Liver (tissue), 9 donors: ENCODE measurements around the gene MANEA. TPM values are rescaled to one million over a fixed set of nuclear protein-coding genes. Genes with fewer than 3 reads are reported as not detected.

Source experiments
- DNase-seq: peaks from one replicate; pipeline ENCODE4 v3.0.0-alpha.2; 2017; ENCODE audit warnings: low spot score
- H3K27ac ChIP-seq, 2 donors: one replicate each; pipeline ENCODE4 v1.7.0; 2013; ENCODE audit warnings: inconsistent platforms in 2 of 2, low read length in 2 of 2, control low read depth in 1 of 2, low read depth in 1 of 2, mild to moderate bottlenecking in 1 of 2
- H3K27me3 ChIP-seq, 4 donors: one replicate each; pipeline versions ENCODE4 v1.6.1 to v1.7.0; 2013; ENCODE audit warnings: low read length in 3 of 4, inconsistent platforms in 1 of 4, mild to moderate bottlenecking in 1 of 4, moderate library complexity in 1 of 4; ENCODE audit not compliant: control insufficient read depth in 4 of 4, insufficient read depth in 4 of 4
- H3K36me3 ChIP-seq, 4 donors: one replicate each; pipeline versions ENCODE4 v1.6.1 to v1.7.0; 2013; ENCODE audit warnings: low read length in 3 of 4, mild to moderate bottlenecking in 3 of 4, low read depth in 1 of 4, moderate library complexity in 1 of 4; ENCODE audit not compliant: control insufficient read depth in 4 of 4, insufficient read depth in 3 of 4
- H3K4me1 ChIP-seq, 4 donors: one replicate each; pipeline versions ENCODE4 v1.6.1 to v1.7.0; 2013; ENCODE audit warnings: low read length in 3 of 4, mild to moderate bottlenecking in 3 of 4, moderate library complexity in 1 of 4; ENCODE audit not compliant: control insufficient read depth in 4 of 4, insufficient read depth in 4 of 4
- H3K4me3 ChIP-seq, 3 donors: one replicate each; pipeline versions ENCODE4 v1.6.1 to v1.7.0; 2013; ENCODE audit warnings: low read length in 3 of 3, control low read depth in 1 of 3, low read depth in 1 of 3, mild to moderate bottlenecking in 1 of 3
- H3K9ac ChIP-seq, 2 donors: one replicate each; pipeline ENCODE4 v1.7.0; 2013; ENCODE audit warnings: low read length in 2 of 2, mild to moderate bottlenecking in 2 of 2, moderate library complexity in 2 of 2, control low read depth in 1 of 2, low read depth in 1 of 2
- H3K9me3 ChIP-seq, 4 donors: one replicate each; pipeline versions ENCODE4 v1.6.1 to v1.7.0; 2013; ENCODE audit warnings: low read length in 3 of 4; ENCODE audit not compliant: control insufficient read depth in 4 of 4
- EGR1 ChIP-seq, 2 donors: IDR thresholded peaks; 2 replicates each; pipeline ENCODE4 v1.6.1; 2016 to 2018; ENCODE audit warnings: antibody characterized with exemption in 2 of 2, low read depth in 2 of 2
- FOXA1 ChIP-seq: IDR thresholded peaks from 2 replicates; pipeline ENCODE4 v1.6.1; 2016; ENCODE audit warnings: antibody characterized with exemption
- FOXA2 ChIP-seq: IDR thresholded peaks from 2 replicates; pipeline ENCODE4 v1.6.1; 2016; ENCODE audit warnings: antibody characterized with exemption
- GABPA ChIP-seq, 2 donors: IDR thresholded peaks in 1 of 2; conservative IDR thresholded peaks in 1 of 2; 2 replicates each; pipeline ENCODE4 v1.6.1; 2016; ENCODE audit warnings: antibody characterized with exemption in 2 of 2, mild to moderate bottlenecking in 1 of 2, moderate library complexity in 1 of 2
- HNF4A ChIP-seq, 2 donors: conservative IDR thresholded peaks; 2 replicates each; pipeline ENCODE4 v1.6.1; 2016; ENCODE audit warnings: antibody characterized with exemption in 2 of 2, mild to moderate bottlenecking in 2 of 2
- HNF4G ChIP-seq: IDR thresholded peaks from 2 replicates; pipeline ENCODE4 v1.6.1; 2016; ENCODE audit warnings: antibody characterized with exemption
- JUND ChIP-seq, 2 donors: IDR thresholded peaks; 2 replicates each; pipeline ENCODE4 v1.6.1; 2016; ENCODE audit warnings: antibody characterized with exemption in 2 of 2
- NR2F2 ChIP-seq: IDR thresholded peaks from 2 replicates; pipeline ENCODE4 v1.6.1; 2016; ENCODE audit warnings: antibody characterized with exemption
- RAD21 ChIP-seq, 2 donors: IDR thresholded peaks; 2 replicates each; pipeline ENCODE4 v1.6.1; 2016; ENCODE audit warnings: antibody characterized with exemption in 2 of 2, mild to moderate bottlenecking in 2 of 2
- SP1 ChIP-seq: IDR thresholded peaks from 2 replicates; pipeline ENCODE4 v1.6.1; 2018; ENCODE audit warnings: antibody characterized with exemption, mild to moderate bottlenecking
- TAF1 ChIP-seq: conservative IDR thresholded peaks from 2 replicates; pipeline ENCODE4 v1.6.1; 2016; ENCODE audit warnings: antibody characterized with exemption, mild to moderate bottlenecking
- YY1 ChIP-seq: IDR thresholded peaks from 2 replicates; pipeline ENCODE4 v1.6.1; 2016; ENCODE audit warnings: antibody characterized with exemption, mild to moderate bottlenecking
- WGBS: extraction: QIAGEN DNeasy Blood & Tissue Kit; methylation state at CpG from one replicate; pipeline ENCODE4 v1.1.7; 2013; 5-methylcytosine and 5-hydroxymethylcytosine counted together
- polyA plus RNA-seq, 2 donors: library from polyadenylated mRNA; stranded (reverse) in 1 of 2; unstranded in 1 of 2; fragments of 200-250 nt in 1 of 2; fragments of >200 nt in 1 of 2; fragmentation: Nextera tagmentation in 1 of 2; extraction: Ambion mirVana in 1 of 2; gene quantifications; one replicate each; pipeline versions ENCODE4 v1.2.1 to v1.2.3, GENCODE V29; 2013 to 2015
- total RNA-seq, 2 donors: library from RNA; depleted of rRNA; stranded (reverse); fragments of >200 nt; gene quantifications; one replicate each; pipeline ENCODE4 v1.2.3, GENCODE V29; 2014
- TF ChIP-seq, protein P1 (sequence below): IDR thresholded peaks from 2 replicates; pipeline ENCODE4 v1.6.1; 2016; ENCODE audit warnings: antibody characterized with exemption
- TF ChIP-seq, protein P2 (sequence below): IDR thresholded peaks from 2 replicates; pipeline ENCODE4 v1.6.1; 2016; ENCODE audit warnings: antibody characterized with exemption, mild to moderate bottlenecking
- TF ChIP-seq, protein P3 (sequence below): IDR thresholded peaks from 2 replicates; pipeline ENCODE4 v1.6.1; 2016; ENCODE audit warnings: antibody characterized with exemption
- TF ChIP-seq, protein P4 (sequence below): fragments of 150-350 bp; IDR thresholded peaks from 2 replicates; pipeline ENCODE4 v1.5.1; 2017; ENCODE audit warnings: improper control_type of control experiment, low read depth, low read length; ENCODE audit not compliant: missing input control
- donor health status: healthy.
- donor health status: healthy.
- donor health status: healthy.
- donor health status: healthy.
- donor health status: healthy.

Gene MANEA
- total and polyA plus RNA-seq, 4 donors: 9.7 to 37.4 (median 18.9) TPM

DNA sequence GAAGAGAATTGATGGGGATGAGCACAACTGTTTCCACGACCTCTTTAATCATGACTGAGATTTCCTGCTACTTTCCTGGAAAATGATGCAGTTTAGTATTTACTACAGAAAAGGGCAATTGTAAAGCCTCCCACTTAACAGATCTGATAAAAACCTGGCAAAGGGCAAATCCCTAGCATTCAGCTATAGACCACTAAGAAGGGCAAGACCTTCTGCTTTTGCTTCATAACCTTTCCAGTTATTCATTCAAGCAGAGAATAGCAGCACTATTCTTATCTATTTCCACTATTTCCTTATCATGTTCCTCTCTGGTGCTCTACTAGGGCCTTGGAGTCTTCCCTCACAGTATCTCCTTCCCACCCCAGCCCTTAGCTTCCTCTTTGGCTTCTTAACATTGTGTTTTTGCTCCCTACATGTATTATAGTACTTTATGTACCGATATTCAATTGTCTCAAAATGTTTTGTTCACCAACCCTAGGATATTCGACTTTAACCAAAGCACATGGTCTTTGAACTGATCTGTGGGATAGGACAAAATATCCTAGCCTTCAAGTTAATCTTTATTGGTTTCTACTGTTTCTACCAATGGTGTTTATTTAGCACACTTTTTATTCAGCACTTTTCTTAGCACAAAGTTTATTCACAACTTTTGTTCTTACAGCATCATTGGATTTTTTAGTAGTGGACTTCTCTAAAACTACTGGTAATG, 32.7 kb upstream of the MANEA start:
- WGBS: 17% methylated on average over 3 of the region's 3 CpGs
- no peaks in the 10 kb centered on the region for H3K9me3 ChIP-seq
- no peaks in the 10 kb centered on the region for H3K27me3 ChIP-seq
- no peaks in the 10 kb centered on the region for H3K36me3 ChIP-seq
- peaks cover 4 to 19% (median 10%) of the 10 kb centered on the region in 4 donors for H3K4me1 ChIP-seq
- H3K9ac ChIP-seq: no peak overlapping the region
- TF ChIP-seq HNF4A (conservative IDR thresholded peaks at IDR 0.05): no peak
- TF ChIP-seq, protein P1, sequence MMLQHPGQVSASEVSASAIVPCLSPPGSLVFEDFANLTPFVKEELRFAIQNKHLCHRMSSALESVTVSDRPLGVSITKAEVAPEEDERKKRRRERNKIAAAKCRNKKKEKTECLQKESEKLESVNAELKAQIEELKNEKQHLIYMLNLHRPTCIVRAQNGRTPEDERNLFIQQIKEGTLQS: no peak
- TF ChIP-seq SP1: no peak
- peak; percentile 39 for TF ChIP-seq FOXA2
- peak; percentile 91 for TF ChIP-seq NR2F2
- TF ChIP-seq YY1: no peak
- TF ChIP-seq, protein P2, sequence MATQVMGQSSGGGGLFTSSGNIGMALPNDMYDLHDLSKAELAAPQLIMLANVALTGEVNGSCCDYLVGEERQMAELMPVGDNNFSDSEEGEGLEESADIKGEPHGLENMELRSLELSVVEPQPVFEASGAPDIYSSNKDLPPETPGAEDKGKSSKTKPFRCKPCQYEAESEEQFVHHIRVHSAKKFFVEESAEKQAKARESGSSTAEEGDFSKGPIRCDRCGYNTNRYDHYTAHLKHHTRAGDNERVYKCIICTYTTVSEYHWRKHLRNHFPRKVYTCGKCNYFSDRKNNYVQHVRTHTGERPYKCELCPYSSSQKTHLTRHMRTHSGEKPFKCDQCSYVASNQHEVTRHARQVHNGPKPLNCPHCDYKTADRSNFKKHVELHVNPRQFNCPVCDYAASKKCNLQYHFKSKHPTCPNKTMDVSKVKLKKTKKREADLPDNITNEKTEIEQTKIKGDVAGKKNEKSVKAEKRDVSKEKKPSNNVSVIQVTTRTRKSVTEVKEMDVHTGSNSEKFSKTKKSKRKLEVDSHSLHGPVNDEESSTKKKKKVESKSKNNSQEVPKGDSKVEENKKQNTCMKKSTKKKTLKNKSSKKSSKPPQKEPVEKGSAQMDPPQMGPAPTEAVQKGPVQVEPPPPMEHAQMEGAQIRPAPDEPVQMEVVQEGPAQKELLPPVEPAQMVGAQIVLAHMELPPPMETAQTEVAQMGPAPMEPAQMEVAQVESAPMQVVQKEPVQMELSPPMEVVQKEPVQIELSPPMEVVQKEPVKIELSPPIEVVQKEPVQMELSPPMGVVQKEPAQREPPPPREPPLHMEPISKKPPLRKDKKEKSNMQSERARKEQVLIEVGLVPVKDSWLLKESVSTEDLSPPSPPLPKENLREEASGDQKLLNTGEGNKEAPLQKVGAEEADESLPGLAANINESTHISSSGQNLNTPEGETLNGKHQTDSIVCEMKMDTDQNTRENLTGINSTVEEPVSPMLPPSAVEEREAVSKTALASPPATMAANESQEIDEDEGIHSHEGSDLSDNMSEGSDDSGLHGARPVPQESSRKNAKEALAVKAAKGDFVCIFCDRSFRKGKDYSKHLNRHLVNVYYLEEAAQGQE: no peak
- no peak for TF ChIP-seq RAD21 (IDR thresholded peaks at IDR 0.05)
- TF ChIP-seq, protein P3, sequence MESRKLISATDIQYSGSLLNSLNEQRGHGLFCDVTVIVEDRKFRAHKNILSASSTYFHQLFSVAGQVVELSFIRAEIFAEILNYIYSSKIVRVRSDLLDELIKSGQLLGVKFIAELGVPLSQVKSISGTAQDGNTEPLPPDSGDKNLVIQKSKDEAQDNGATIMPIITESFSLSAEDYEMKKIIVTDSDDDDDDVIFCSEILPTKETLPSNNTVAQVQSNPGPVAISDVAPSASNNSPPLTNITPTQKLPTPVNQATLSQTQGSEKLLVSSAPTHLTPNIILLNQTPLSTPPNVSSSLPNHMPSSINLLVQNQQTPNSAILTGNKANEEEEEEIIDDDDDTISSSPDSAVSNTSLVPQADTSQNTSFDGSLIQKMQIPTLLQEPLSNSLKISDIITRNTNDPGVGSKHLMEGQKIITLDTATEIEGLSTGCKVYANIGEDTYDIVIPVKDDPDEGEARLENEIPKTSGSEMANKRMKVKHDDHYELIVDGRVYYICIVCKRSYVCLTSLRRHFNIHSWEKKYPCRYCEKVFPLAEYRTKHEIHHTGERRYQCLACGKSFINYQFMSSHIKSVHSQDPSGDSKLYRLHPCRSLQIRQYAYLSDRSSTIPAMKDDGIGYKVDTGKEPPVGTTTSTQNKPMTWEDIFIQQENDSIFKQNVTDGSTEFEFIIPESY: no peak
- TF ChIP-seq TAF1: no peak
- TF ChIP-seq JUND (IDR thresholded peaks at IDR 0.05): no peak
- peak overlapping the region; percentile 32 to 38 for H3K27ac ChIP-seq
- no peak for DNase-seq
- no peak overlapping the region for H3K4me3 ChIP-seq

DNA sequence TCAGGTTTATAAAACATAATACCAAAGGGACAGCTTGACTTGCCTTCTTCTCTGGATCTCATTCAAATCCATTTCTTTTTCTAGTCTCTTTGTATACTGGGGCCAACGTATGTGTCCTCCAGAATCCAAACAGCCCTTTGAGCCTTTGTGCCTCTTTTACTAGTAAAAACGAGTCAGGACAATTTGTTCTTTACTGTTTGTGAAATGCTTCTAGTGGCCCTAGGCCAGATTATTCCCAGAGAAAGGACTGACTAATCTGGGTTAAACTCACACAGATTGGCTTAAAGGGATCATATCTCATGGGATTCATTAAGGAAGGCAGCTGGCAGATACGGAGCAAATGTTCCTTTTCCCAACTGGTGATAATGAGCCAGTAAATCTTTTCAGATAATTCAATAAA, 32.1 kb upstream of the MANEA start:
- H3K9me3 ChIP-seq: no peaks in the 10 kb centered on the region
- 21% methylated on average over 3 of the region's 3 CpGs for WGBS
- no peak overlapping the region for H3K9ac ChIP-seq
- H3K4me1 ChIP-seq: peaks cover 4 to 19% (median 10%) of the 10 kb centered on the region in 4 donors
- H3K27ac ChIP-seq: peak overlapping the region in 1 of 2 donors; percentile 38
- no peak overlapping the region for H3K4me3 ChIP-seq
- no peaks in the 10 kb centered on the region for H3K27me3 ChIP-seq
- H3K36me3 ChIP-seq: no peaks in the 10 kb centered on the region
- no peak for DNase-seq
- TF ChIP-seq FOXA1 (no peak), TAF1 (no peak), EGR1 (IDR thresholded peaks at IDR 0.05; ENCODE audit: low read depth in 2 of 2) (no peak), GABPA (IDR thresholded peaks at IDR 0.05 in 1 of 2, conservative IDR thresholded peaks at IDR 0.05 in 1 of 2) (peak in 1 of 2 donors; percentile 27), NR2F2 (peak; percentile 28), HNF4G (peak; percentile 4), RAD21 (IDR thresholded peaks at IDR 0.05) (peak; percentile 40 to 46), JUND (IDR thresholded peaks at IDR 0.05) (peak; percentile 35 to 63), HNF4A (conservative IDR thresholded peaks at IDR 0.05) (peak; percentile 80 to 82), FOXA2 (peak; percentile 9)
- TF ChIP-seq, protein P3: peak; percentile 83
- TF ChIP-seq, protein P1: no peak
- TF ChIP-seq, protein P4, sequence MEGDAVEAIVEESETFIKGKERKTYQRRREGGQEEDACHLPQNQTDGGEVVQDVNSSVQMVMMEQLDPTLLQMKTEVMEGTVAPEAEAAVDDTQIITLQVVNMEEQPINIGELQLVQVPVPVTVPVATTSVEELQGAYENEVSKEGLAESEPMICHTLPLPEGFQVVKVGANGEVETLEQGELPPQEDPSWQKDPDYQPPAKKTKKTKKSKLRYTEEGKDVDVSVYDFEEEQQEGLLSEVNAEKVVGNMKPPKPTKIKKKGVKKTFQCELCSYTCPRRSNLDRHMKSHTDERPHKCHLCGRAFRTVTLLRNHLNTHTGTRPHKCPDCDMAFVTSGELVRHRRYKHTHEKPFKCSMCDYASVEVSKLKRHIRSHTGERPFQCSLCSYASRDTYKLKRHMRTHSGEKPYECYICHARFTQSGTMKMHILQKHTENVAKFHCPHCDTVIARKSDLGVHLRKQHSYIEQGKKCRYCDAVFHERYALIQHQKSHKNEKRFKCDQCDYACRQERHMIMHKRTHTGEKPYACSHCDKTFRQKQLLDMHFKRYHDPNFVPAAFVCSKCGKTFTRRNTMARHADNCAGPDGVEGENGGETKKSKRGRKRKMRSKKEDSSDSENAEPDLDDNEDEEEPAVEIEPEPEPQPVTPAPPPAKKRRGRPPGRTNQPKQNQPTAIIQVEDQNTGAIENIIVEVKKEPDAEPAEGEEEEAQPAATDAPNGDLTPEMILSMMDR: no peak
- TF ChIP-seq, protein P2: peak; percentile 82
